OCI-LY7 (cell line): Measurements from ENCODE around the gene ABCC10.

ENCODE experiments used
- EZH2phosphoT487 ChIP-seq: fragments of 200-600 bp; sonication (generic); IDR thresholded peaks from 2 replicates; pipeline ENCODE4 v1.6.1; 2018; ENCODE audit warnings: low read depth, borderline replicate concordance, mild to moderate bottlenecking, mixed run types, antibody characterized with exemption, low read length, moderate library complexity, mixed read lengths
- TF ChIP-seq, protein P1 (sequence below): fragments of 200-600 bp; sonication (generic); conservative IDR thresholded peaks from 2 replicates; pipeline ENCODE4 v1.5.1; 2014; ENCODE audit warnings: mild to moderate bottlenecking, antibody characterized with exemption, low read length, moderate library complexity, mixed read lengths

DNA sequence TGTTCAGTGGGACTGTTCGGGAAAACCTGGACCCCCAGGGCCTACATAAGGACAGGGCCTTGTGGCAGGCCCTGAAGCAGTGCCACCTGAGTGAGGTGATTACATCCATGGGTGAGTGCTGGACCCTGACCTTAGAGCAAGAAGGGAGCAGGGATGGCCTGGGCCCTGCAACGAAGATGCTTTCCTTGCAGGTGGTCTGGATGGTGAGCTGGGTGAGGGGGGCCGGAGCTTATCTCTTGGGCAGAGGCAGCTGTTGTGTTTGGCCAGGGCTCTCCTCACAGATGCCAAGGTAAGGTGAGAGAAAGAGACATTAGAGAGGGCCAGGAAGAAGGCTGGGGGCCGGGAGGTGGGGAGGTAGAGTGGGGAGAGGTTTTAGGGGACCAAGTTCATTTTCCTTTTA lies 21.6 kb downstream of the ABCC10 start:
- TF ChIP-seq, protein P1, sequence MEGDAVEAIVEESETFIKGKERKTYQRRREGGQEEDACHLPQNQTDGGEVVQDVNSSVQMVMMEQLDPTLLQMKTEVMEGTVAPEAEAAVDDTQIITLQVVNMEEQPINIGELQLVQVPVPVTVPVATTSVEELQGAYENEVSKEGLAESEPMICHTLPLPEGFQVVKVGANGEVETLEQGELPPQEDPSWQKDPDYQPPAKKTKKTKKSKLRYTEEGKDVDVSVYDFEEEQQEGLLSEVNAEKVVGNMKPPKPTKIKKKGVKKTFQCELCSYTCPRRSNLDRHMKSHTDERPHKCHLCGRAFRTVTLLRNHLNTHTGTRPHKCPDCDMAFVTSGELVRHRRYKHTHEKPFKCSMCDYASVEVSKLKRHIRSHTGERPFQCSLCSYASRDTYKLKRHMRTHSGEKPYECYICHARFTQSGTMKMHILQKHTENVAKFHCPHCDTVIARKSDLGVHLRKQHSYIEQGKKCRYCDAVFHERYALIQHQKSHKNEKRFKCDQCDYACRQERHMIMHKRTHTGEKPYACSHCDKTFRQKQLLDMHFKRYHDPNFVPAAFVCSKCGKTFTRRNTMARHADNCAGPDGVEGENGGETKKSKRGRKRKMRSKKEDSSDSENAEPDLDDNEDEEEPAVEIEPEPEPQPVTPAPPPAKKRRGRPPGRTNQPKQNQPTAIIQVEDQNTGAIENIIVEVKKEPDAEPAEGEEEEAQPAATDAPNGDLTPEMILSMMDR: no peak
- no peak for TF ChIP-seq EZH2phosphoT487
